ENCODE data around the gene MVB12B.

The MVB12B gene

DNA sequence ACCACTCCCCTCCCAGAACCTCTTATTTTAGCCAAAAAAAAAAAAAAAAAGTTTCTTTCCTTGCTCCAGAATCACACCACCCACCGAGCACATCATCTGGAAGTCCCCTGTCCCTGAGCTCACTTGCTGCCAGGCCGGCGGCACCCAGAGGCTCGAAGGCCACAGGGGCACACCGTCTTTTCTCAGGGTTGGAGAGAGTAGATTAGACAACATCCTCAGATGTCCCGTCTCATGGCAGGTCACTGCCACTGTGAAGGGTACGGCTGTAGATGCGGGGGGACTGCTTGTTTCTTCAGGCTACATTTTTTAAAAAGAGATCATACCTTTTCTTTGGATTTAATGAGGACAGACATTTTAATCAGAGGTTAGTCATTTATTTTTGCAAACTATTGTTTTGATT is 109.0 kb downstream of the MVB12B start:
- H3K4me3 ChIP-seq (replicated peaks; ENCODE audit: low read depth, low read length), result no peak overlapping the region
- no peak for DNase-seq (ENCODE audit: extremely low read depth, low read depth)
- TF ChIP-seq, protein P1, sequence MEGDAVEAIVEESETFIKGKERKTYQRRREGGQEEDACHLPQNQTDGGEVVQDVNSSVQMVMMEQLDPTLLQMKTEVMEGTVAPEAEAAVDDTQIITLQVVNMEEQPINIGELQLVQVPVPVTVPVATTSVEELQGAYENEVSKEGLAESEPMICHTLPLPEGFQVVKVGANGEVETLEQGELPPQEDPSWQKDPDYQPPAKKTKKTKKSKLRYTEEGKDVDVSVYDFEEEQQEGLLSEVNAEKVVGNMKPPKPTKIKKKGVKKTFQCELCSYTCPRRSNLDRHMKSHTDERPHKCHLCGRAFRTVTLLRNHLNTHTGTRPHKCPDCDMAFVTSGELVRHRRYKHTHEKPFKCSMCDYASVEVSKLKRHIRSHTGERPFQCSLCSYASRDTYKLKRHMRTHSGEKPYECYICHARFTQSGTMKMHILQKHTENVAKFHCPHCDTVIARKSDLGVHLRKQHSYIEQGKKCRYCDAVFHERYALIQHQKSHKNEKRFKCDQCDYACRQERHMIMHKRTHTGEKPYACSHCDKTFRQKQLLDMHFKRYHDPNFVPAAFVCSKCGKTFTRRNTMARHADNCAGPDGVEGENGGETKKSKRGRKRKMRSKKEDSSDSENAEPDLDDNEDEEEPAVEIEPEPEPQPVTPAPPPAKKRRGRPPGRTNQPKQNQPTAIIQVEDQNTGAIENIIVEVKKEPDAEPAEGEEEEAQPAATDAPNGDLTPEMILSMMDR (IDR thresholded peaks at IDR 0.05; ENCODE audit: low read depth, low read length, missing control alignments), result no peak

DNA sequence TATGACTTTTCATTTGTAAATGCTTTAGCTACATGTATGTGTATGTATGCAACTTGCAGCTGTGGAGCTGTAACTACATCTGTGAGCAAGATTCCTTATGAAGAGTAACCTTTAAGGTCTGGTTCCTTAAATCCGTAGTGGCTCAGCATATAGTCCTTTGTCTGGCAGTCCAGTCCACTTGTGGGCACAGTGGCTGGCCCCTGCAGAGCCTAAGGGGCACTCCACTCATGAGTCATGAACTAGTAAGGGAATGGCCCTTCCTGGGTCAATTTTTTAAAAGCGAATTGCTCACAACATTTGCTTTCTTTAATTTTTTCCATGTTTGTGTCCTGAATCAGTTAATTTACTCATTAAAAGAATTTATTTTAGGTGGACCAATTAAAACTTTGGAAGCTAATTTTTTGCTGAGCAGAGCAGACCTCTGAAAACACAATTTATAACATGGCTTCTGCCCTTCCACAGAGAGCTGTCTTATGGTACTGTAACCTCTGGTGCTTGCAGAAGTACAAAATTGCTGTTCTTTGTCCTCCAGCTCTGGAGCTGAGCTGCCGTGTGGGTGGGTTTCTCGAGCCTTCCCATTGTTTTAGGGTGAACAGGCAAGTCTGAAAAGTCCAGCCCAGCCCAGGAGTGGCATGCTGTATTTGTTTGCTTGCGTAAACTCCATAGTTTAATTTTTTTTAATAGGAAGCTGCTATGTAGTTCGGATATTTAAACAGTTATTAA is 110.1 kb downstream of the MVB12B start:
- H3K4me3 ChIP-seq (replicated peaks; ENCODE audit: low read depth, low read length), result no peak overlapping the region
- no peak for DNase-seq (ENCODE audit: extremely low read depth, low read depth)
- TF ChIP-seq, protein P1 (IDR thresholded peaks at IDR 0.05; ENCODE audit: low read depth, low read length, missing control alignments), result no peak

DNA sequence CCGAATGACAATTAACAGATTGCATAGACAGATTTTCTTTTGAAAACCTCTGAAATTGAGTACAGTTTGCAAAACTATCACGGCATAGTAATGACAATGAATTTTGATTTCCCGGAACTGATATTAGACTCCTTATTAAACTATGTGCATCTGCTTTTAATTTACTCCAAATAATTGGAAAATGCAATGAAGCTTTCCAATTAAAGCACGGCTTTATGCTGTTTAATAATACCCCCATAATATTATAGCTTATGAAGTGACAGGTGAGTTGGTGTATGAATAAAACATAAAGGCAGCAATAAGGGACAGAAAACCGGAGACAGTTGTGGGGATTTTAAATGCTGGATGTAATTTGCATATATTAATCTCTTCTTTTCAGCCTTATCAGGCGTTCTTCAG is 110.6 kb downstream of the MVB12B start:
- DNase-seq (ENCODE audit: extremely low read depth, low read depth), result no peak
- TF ChIP-seq, protein P1 (IDR thresholded peaks at IDR 0.05; ENCODE audit: low read depth, low read length, missing control alignments), result no peak
- no peak overlapping the region for H3K4me3 ChIP-seq (replicated peaks; ENCODE audit: low read depth, low read length)

GRCh38 chr9:126437701-126438100 is 111.1 kb downstream of the MVB12B start:
- H3K4me3 ChIP-seq (replicated peaks; ENCODE audit: low read depth, low read length), result no peak overlapping the region
- TF ChIP-seq, protein P1 (IDR thresholded peaks at IDR 0.05; ENCODE audit: low read depth, low read length, missing control alignments), result no peak
- DNase-seq (ENCODE audit: extremely low read depth, low read depth), result no peak

- TF ChIP-seq, protein P1 (IDR thresholded peaks at IDR 0.05; ENCODE audit: low read depth, low read length, missing control alignments), result no peak
- no peak for DNase-seq (ENCODE audit: extremely low read depth, low read depth)
- H3K4me3 ChIP-seq (replicated peaks; ENCODE audit: low read depth, low read length), result no peak overlapping the region
Observed at GRCh38 chr9:126438741-126439401, 112.2 kb downstream of the MVB12B start.

DNA sequence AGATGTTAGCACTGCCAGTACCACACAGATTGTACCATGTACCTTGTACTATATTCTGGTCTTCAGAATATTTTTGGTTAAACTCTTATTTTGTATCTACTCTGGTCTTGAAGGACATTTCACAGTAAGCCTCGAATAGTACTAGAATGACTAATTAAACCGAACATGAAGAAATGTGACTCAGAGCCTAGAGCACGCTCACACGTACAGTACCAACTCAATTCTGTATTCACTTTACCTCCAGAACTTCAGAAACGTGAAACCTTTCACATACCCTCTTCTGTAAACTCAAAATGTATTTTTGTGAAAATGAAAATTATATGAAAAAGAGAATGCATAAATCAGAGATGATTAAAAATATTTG is 112.8 kb downstream of the MVB12B start:
- DNase-seq (ENCODE audit: extremely low read depth, low read depth), result no peak
- TF ChIP-seq, protein P1 (IDR thresholded peaks at IDR 0.05; ENCODE audit: low read depth, low read length, missing control alignments), result no peak
- H3K4me3 ChIP-seq (replicated peaks; ENCODE audit: low read depth, low read length), result no peak overlapping the region

Data from HFF-Myc (cell line).